HG03469 (cell line): Measurements from ENCODE around the gene DUOXA1.
"Not testable (repeated sequence)": the region's sequence is repeated elsewhere in the genome, so short reads cannot be mapped to it uniquely, and the experiment has no call there.

Experiments
- ATAC-seq: cut with Tn5 transposase; IDR thresholded peaks from one replicate; pipeline ENCODE4 v1.9.1; 2021; ENCODE audit warnings: mild to moderate bottlenecking, moderate library complexity, moderate number of reproducible peaks; ENCODE audit not compliant: unreplicated experiment

DUOXA1 gene

DNA sequence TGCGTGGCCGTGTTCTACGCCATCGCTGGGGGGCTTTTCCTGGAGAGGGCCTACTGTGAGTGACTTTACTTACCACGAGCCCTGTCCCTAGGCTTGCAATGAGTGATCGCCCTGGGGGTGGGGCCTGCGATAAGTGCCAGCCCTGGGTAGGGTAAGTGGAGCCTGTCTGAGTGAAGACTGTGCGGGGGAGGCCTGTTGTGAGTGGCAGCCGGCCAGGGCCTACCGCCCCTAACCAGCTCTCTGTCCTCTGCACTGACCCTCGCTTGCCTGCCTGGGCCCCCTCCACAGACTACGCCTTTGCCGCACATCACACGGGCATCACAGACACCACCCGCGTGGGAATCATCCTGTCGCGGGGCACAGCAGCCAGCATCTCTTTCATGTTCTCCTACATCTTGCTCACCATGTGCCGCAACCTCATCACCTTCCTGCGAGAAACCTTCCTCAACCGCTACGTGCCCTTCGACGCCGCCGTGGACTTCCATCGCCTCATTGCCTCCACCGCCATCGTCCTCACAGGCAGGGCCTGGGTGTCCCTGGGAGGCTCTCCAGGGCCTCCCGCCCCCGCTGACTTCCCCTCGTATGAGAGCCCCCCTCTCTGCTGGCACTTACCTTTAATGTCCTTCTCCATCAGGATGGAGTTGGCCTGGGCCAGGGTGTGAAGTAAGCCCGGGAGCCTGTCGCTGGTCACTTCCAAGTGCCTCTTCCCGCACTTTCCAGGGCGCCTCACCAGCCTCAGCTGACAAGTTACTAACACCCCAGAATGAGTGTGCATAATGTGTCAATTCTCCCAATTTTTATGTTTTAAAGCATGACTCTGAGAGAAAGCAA is 22.5 kb upstream of the DUOXA1 start:
- ATAC-seq, result no peak

GRCh38 chr15:45150997-45151396 is 21.3 kb upstream of the DUOXA1 start:
- no peak for ATAC-seq

- no peak for ATAC-seq
Observed at GRCh38 chr15:45150481-45150880, 20.8 kb upstream of the DUOXA1 start.

GRCh38 chr15:45149060-45149459 is 19.4 kb upstream of the DUOXA1 start:
- no peak for ATAC-seq

GRCh38 chr15:45148076-45149059 is 18.7 kb upstream of the DUOXA1 start:
- ATAC-seq, result no peak

DNA sequence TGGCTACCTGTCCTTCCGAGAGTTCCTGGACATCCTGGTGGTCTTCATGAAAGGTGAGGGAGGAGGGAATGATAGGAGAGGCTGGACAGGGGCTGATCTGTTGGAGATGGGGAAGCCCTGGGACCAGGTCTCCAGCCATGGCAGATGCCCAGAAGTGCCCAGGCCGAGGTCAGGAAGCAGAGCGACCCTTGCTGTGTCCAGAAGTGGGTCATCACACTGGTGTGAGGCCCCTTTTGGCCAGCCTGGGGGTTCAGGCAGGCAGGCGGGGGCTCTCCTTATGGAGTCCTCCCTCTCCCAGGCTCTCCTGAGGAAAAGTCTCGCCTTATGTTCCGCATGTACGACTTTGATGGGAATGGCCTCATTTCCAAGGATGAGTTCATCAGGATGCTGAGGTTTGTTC is 17.9 kb upstream of the DUOXA1 start:
- no peak for ATAC-seq

DNA sequence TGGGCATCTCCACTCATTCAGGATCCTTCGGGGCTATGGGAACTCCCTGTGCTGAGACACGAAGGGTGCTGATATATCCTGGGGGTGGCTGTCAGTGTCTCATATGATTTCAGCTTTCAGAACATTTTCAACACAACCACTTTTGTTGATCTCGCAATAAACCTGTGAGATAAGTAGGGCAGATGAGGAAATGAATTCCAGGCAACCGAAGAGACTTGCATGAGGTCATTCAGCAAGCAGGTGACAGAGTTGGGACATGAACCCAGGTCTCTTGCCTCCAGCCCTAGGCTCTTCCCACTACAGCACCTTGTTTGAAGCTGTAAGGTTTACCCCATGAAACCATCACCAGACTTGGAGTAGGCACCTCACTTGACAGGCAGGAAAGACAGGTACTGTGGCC is 16.7 kb upstream of the DUOXA1 start:
- ATAC-seq, result no peak

- no peak for ATAC-seq
Observed at GRCh38 chr15:45144775-45145174, 15.1 kb upstream of the DUOXA1 start.

DNA sequence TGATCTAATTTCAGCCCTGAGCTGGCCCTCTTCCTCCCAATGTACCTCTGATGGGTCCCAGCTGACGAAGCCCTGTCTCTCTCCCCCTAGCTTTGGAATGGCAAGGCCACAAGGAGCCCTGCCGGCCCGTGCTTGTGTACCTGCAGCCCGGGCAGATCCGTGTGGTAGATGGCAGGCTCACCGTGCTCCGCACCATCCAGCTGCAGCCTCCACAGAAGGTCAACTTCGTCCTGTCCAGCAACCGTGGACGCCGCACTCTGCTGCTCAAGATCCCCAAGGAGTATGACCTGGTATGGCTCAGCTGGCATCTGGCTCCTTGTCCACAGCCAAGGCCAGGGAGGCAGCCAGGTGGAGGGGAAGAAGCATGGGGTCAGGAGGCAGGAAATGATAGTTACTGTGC is 14.3 kb upstream of the DUOXA1 start:
- ATAC-seq, result no peak

- no peak for ATAC-seq
Observed at GRCh38 chr15:45143056-45143455, 13.4 kb upstream of the DUOXA1 start.

DNA sequence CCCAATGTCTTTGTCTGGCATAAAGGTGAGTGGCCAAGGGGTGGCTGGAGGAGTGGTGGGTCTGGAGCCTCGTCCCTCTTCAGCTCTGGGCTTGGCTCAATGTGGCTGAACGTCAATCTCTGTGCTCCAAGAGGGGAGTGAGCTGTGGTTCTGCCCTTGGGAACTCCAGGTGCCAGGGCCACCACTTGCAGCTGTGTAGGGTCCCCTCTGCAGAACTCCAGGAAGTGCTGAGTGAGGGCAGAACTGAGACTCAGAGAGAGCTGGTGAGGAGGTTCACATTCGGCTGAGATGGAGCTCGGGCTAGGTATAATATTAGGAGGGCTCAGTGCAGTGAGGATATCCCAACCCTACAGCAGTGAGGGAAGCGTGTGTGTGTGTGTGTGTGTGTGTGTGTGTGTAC is 11.7 kb upstream of the DUOXA1 start:
- ATAC-seq, result no peak

GRCh38 chr15:45140557-45141250 is 11.0 kb upstream of the DUOXA1 start:
- no peak for ATAC-seq

- ATAC-seq, result no peak
Observed at GRCh38 chr15:45139770-45140169, 10.1 kb upstream of the DUOXA1 start.

DNA sequence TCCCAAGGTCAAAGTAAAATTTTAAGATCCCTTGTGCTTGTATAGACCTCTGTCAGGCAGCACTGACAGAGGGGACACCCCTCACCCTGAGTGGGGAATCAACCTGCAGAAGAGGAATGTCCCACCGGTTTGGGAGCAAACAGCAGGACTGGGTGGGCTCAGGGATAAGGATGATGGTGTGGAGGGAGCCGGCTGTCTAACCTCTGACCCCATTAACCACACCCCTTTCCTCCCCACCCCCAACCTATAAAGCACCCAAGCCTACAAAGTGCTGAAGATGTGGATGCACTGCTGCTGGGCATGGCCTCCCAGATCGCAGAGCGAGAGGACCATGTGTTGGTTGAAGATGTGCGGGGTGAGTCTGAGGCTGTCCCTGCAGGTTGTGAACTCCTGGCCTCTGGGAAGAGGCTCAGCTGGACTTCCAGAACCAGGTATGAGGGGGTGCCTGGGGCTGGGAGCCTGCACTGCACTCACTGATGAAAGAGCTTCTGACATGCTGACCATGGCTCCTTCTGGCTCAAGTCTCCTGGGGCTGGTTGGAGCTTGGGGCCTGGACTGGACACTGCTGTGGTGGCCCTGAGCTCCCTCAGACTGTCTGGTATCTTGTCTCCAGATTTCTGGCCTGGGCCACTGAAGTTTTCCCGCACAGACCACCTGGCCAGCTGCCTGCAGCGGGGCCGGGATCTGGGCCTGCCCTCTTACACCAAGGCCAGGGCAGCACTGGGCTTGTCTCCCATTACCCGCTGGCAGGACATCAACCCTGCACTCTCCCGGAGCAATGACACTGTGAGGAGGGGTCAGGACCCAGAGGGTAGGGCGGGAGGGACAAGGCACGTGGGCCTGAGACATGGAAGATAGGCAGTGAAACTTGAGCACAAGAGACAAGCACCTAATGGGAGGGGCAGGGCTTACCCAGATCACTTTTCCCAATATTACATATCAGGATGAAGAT is 9.4 kb upstream of the DUOXA1 start:
- no peak for ATAC-seq

- no peak for ATAC-seq
Observed at GRCh38 chr15:45137703-45138102, 8.0 kb upstream of the DUOXA1 start.

- ATAC-seq, result no peak
Observed at GRCh38 chr15:45136378-45136764, 6.7 kb upstream of the DUOXA1 start.

GRCh38 chr15:45135705-45136377 is 6.2 kb upstream of the DUOXA1 start:
- not testable (repeated sequence) for ATAC-seq

DNA sequence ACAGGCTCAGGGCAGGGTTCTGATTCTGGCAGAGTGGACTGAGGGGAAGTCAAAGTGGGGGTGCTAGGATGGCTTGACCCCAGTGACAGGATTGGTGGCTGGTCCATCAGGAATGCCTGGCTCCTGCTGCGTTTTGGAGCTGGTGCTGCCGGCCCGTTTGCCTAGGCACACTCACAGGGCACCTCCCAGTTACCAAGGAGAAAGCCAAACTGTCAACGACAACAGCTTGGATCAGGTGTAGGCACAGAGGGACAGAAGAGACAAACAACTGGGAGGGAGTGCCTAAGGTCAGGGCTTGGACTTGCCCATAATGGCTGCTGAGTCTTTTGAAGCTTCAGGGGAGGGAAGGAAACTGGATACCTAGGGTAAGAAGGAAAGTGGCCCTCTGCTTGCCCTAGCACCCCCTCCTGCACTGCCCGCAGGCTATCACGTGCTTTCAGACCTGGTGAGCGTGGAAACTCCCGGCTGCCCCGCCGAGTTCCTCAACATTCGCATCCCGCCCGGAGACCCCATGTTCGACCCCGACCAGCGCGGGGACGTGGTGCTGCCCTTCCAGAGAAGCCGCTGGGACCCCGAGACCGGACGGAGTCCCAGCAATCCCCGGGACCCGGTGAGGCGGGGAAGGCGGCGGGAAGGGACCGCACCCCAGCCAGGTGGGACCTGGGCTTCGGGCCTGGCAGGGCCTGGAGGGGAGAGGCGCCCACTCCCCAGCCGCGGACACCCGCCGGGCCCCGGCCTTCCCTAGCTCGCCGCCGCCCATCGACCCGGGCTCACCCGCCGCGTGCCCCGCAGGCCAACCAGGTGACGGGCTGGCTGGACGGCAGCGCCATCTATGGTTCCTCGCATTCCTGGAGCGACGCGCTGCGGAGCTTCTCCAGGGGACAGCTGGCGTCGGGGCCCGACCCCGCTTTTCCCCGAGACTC is 5.3 kb upstream of the DUOXA1 start:
- no peak for ATAC-seq
